HepG2 (cell line): ENCODE measurements around the gene DNAAF3. TPM values are rescaled to one million over a fixed set of nuclear protein-coding genes. Genes with fewer than 3 reads are reported as not detected.

Source experiments
- CBX1 ChIP-seq: IDR thresholded peaks from one replicate; pipeline ENCODE4 v1.6.1; 2016; ENCODE audit warnings: antibody characterized with exemption, low read depth
- DNMT1 ChIP-seq: sonication (generic); formaldehyde crosslinking; IDR thresholded peaks from 2 replicates; pipeline ENCODE4 v1.5.1; 2020; ENCODE audit warnings: mild to moderate bottlenecking, missing genetic modification reagents
- FOXJ3 ChIP-seq: sonication (generic); formaldehyde crosslinking; IDR thresholded peaks from 2 replicates; pipeline ENCODE4 v1.4.0; 2020; ENCODE audit warnings: missing genetic modification reagents, mild to moderate bottlenecking, borderline replicate concordance
- GABPA ChIP-seq, 2 experiments: IDR thresholded peaks; 2 replicates each; pipeline ENCODE4 v1.6.1; 2011 to 2016; ENCODE audit warnings: low read depth in 2 of 2, low read length in 1 of 2, missing biosample characterization in 1 of 2, missing genetic modification characterization in 1 of 2
- GFI1 ChIP-seq: sonication (generic); formaldehyde crosslinking; IDR thresholded peaks from 2 replicates; pipeline ENCODE4 v1.5.0; 2020; ENCODE audit warnings: missing genetic modification reagents, mild to moderate bottlenecking, borderline replicate concordance
- KDM5B ChIP-seq: sonication (generic); formaldehyde crosslinking; IDR thresholded peaks from 2 replicates; pipeline ENCODE4 v1.4.0; 2020; ENCODE audit warnings: missing genetic modification reagents, mild to moderate bottlenecking, borderline replicate concordance
- MBD4 ChIP-seq: IDR thresholded peaks from 2 replicates; pipeline ENCODE4 v1.6.1; 2012; ENCODE audit warnings: low read length, inconsistent platforms, borderline replicate concordance
- SIN3A ChIP-seq: IDR thresholded peaks from 2 replicates; pipeline ENCODE4 v1.6.1; 2011; ENCODE audit warnings: low read depth, mild to moderate bottlenecking, control low read depth, low read length, borderline replicate concordance
- SMAD3 ChIP-seq: sonication (generic); formaldehyde crosslinking; IDR thresholded peaks from 2 replicates; pipeline ENCODE4 v1.4.0; 2020; ENCODE audit warnings: missing genetic modification reagents
- SMARCE1 ChIP-seq: fragments of 450-650 bp; IDR thresholded peaks from 2 replicates; pipeline ENCODE4 v1.6.1; 2017; ENCODE audit warnings: borderline replicate concordance
- SRY ChIP-seq: sonication (generic); formaldehyde crosslinking; IDR thresholded peaks from 2 replicates; pipeline ENCODE4 v1.8.0; 2022; ENCODE audit warnings: mild to moderate bottlenecking, missing genetic modification reagents
- ZFP62 ChIP-seq: sonication (generic); formaldehyde crosslinking; IDR thresholded peaks from 2 replicates; pipeline ENCODE4 v1.4.0; 2020; ENCODE audit warnings: missing genetic modification reagents
- ZMYM4 ChIP-seq: sonication (generic); formaldehyde crosslinking; IDR thresholded peaks from 2 replicates; pipeline ENCODE4 v1.8.1; 2023; ENCODE audit warnings: mild to moderate bottlenecking, missing genetic modification reagents
- ZNF33B ChIP-seq: sonication (generic); formaldehyde crosslinking; IDR thresholded peaks from 2 replicates; pipeline ENCODE4 v1.5.1; 2020; ENCODE audit warnings: mild to moderate bottlenecking, missing genetic modification reagents
- ZNF407 ChIP-seq: sonication (generic); formaldehyde crosslinking; IDR thresholded peaks from one replicate; pipeline ENCODE4 v1.5.1; 2020; ENCODE audit warnings: mild to moderate bottlenecking, missing genetic modification reagents; ENCODE audit errors: not compliant biosample characterization
- ZNF749 ChIP-seq: sonication (generic); formaldehyde crosslinking; IDR thresholded peaks from 2 replicates; pipeline ENCODE4 v1.8.0; 2022; ENCODE audit warnings: mild to moderate bottlenecking, missing genetic modification reagents, moderate library complexity, borderline replicate concordance
- polyA plus RNA-seq, 8 experiments: library from polyadenylated mRNA; depleted of rRNA in 3 of 8; stranded (reverse) in 7 of 8; unstranded in 1 of 8; fragments of >200 nt; fragmentation: Illumina TruSeq in 4 of 8; extraction: Trizol in 4 of 8; gene quantifications; 2 replicates each; pipeline versions ENCODE4 v1.2.1 to v1.2.3, GENCODE V29; 2011 to 2016; ENCODE audit warnings: low read depth in 4 of 8, missing spikeins in 1 of 8, mixed read lengths in 1 of 8; ENCODE audit not compliant: insufficient read depth in 1 of 8
- total RNA-seq, 5 experiments: library from RNA; depleted of rRNA; stranded (reverse); fragments of >200 nt; fragmentation: Illumina TruSeq; extraction: Trizol; gene quantifications; 2 replicates each; pipeline ENCODE4 v1.2.3, GENCODE V29; 2016; ENCODE audit warnings: low read depth in 1 of 5
- TF ChIP-seq, protein P1 (sequence below): sonication (generic); formaldehyde crosslinking; IDR thresholded peaks from 2 replicates; pipeline ENCODE4 v1.4.0; 2020; ENCODE audit warnings: missing genetic modification reagents, borderline replicate concordance
- TF ChIP-seq, protein P2 (sequence below): sonication (generic); formaldehyde crosslinking; IDR thresholded peaks from 2 replicates; pipeline ENCODE4 v1.4.0; 2020; ENCODE audit warnings: mild to moderate bottlenecking, missing genetic modification reagents

Gene DNAAF3
- total and polyA plus RNA-seq, 2 of the 13 experiments (the other 11 are each of a cell fraction or from before 2014, with no cell fraction given): 0.30 to 0.40 TPM

- TF ChIP-seq, protein P1, sequence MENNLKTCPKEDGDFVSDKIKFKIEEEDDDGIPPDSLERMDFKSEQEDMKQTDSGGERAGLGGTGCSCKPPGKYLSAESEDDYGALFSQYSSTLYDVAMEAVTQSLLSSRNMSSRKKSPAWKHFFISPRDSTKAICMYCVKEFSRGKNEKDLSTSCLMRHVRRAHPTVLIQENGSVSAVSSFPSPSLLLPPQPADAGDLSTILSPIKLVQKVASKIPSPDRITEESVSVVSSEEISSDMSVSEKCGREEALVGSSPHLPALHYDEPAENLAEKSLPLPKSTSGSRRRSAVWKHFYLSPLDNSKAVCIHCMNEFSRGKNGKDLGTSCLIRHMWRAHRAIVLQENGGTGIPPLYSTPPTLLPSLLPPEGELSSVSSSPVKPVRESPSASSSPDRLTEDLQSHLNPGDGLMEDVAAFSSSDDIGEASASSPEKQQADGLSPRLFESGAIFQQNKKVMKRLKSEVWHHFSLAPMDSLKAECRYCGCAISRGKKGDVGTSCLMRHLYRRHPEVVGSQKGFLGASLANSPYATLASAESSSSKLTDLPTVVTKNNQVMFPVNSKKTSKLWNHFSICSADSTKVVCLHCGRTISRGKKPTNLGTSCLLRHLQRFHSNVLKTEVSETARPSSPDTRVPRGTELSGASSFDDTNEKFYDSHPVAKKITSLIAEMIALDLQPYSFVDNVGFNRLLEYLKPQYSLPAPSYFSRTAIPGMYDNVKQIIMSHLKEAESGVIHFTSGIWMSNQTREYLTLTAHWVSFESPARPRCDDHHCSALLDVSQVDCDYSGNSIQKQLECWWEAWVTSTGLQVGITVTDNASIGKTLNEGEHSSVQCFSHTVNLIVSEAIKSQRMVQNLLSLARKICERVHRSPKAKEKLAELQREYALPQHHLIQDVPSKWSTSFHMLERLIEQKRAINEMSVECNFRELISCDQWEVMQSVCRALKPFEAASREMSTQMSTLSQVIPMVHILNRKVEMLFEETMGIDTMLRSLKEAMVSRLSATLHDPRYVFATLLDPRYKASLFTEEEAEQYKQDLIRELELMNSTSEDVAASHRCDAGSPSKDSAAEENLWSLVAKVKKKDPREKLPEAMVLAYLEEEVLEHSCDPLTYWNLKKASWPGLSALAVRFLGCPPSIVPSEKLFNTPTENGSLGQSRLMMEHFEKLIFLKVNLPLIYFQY (CRISPR knock-in tag): no peak
- peak; percentile 31; the same call in 1 of the 2 replicates for TF ChIP-seq ZMYM4
- TF ChIP-seq ZFP62 (CRISPR knock-in tag): no peak
- TF ChIP-seq, protein P2, sequence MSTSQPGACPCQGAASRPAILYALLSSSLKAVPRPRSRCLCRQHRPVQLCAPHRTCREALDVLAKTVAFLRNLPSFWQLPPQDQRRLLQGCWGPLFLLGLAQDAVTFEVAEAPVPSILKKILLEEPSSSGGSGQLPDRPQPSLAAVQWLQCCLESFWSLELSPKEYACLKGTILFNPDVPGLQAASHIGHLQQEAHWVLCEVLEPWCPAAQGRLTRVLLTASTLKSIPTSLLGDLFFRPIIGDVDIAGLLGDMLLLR (CRISPR knock-in tag): no peak
- TF ChIP-seq ZNF407 (CRISPR knock-in tag): no peak
- TF ChIP-seq MBD4: no peak
- TF ChIP-seq SIN3A: no peak
- no peak for TF ChIP-seq KDM5B (CRISPR knock-in tag)
- TF ChIP-seq CBX1: no peak
- no peak for TF ChIP-seq GFI1 (CRISPR knock-in tag)
- no peak for TF ChIP-seq ZNF33B (CRISPR knock-in tag)
- TF ChIP-seq FOXJ3 (CRISPR knock-in tag): no peak
- no peak for TF ChIP-seq GABPA (IDR thresholded peaks at IDR 0.05; ENCODE audit: low read depth, low read length)
- TF ChIP-seq GABPA (CRISPR knock-in tag; IDR thresholded peaks at IDR 0.05; ENCODE audit: low read depth): peak; percentile 60
- no peak for TF ChIP-seq DNMT1 (CRISPR knock-in tag)
- TF ChIP-seq SRY (CRISPR knock-in tag): no peak
- TF ChIP-seq SMAD3 (CRISPR knock-in tag): no peak
- no peak for TF ChIP-seq SMARCE1
- TF ChIP-seq ZNF749 (CRISPR knock-in tag): no peak
These were observed 50.1 kb downstream of the DNAAF3 start (continued) for GRCh38 chr19:55116232-55116858.
